ENCODE results near the gene CHST12.
"Not testable (repeated sequence)": the region's sequence is repeated elsewhere in the genome, so short reads cannot be mapped to it uniquely, and the experiment has no call there.

CHST12 gene

GRCh38 chr7:2465928-2466327 lies 62.5 kb downstream of the CHST12 start:
- DNase-seq = no peak

- DNase-seq = no peak
These were observed 63.3 kb downstream of the CHST12 start for GRCh38 chr7:2466675-2467074.

- no peak for DNase-seq
These were observed 64.8 kb downstream of the CHST12 start for GRCh38 chr7:2468227-2468626.

GRCh38 chr7:2469460-2470203 lies 66.2 kb downstream of the CHST12 start:
- not testable (repeated sequence) for DNase-seq

GRCh38 chr7:2470204-2471021 lies 67.0 kb downstream of the CHST12 start:
- DNase-seq = no peak

GRCh38 chr7:2471022-2471329 lies 67.6 kb downstream of the CHST12 start:
- no peak for DNase-seq

GRCh38 chr7:2471396-2471795 lies 68.0 kb downstream of the CHST12 start:
- DNase-seq = no peak

- no peak for DNase-seq
These were observed 69.3 kb downstream of the CHST12 start for GRCh38 chr7:2472739-2473138.

GRCh38 chr7:2473496-2474180 lies 70.2 kb downstream of the CHST12 start:
- DNase-seq = no peak

- DNase-seq = no peak
These were observed 70.8 kb downstream of the CHST12 start for GRCh38 chr7:2474224-2474623.

- no peak for DNase-seq
These were observed 71.6 kb downstream of the CHST12 start for GRCh38 chr7:2474813-2475677.

GRCh38 chr7:2475678-2476015 lies 72.2 kb downstream of the CHST12 start:
- no peak for DNase-seq

- no peak for DNase-seq
These were observed 72.9 kb downstream of the CHST12 start, which contains the start of gene GRIFIN for GRCh38 chr7:2476298-2476697. Gene GRIFIN, minus strand, starts transcription at chr7:2476398. Its CDS starts 15 bp downstream, at chr7:2476383.

- DNase-seq = no peak
These were observed 73.5 kb downstream of the CHST12 start for GRCh38 chr7:2476776-2477446.

- peak; percentile 47 for DNase-seq
These were observed 74.3 kb downstream of the CHST12 start for GRCh38 chr7:2477447-2478398.

GRCh38 chr7:2478399-2478785 lies 75.0 kb downstream of the CHST12 start:
- DNase-seq = peak; percentile 2

GRCh38 chr7:2478800-2479199 lies 75.4 kb downstream of the CHST12 start:
- no peak for DNase-seq

- no peak for DNase-seq
These were observed 76.1 kb downstream of the CHST12 start for GRCh38 chr7:2479276-2480069.

- no peak for DNase-seq
These were observed 76.6 kb downstream of the CHST12 start for GRCh38 chr7:2480070-2480408.

- DNase-seq = no peak
These were observed 77.8 kb downstream of the CHST12 start for GRCh38 chr7:2481195-2481594.
